Loucy (cell line): ENCODE measurements around the gene CTIF.

Experiments
- H2AFZ ChIP-seq: fragments of 200-600 bp; sonication (generic); 2 replicates; pipeline ENCODE4 v1.6.0; 2016; ENCODE audit warnings: antibody characterized with exemption, mild to moderate bottlenecking, low read length, moderate library complexity
- H3F3A ChIP-seq: fragments of 200-600 bp; 2 replicates; pipeline ENCODE4 v1.6.0; 2016; ENCODE audit warnings: antibody characterized with exemption, low read depth, mild to moderate bottlenecking
- H3K27me3 ChIP-seq: fragments of 200-600 bp; sonication (generic); 2 replicates; pipeline ENCODE4 v1.6.1; 2014; ENCODE audit warnings: low read length, mild to moderate bottlenecking; ENCODE audit not compliant: insufficient read depth, poor library complexity, severe bottlenecking
- H3K36me3 ChIP-seq: fragments of 200-600 bp; sonication (generic); 2 replicates; pipeline ENCODE4 v1.6.1; 2016; ENCODE audit warnings: low read length; ENCODE audit not compliant: insufficient read depth
- H3K4me1 ChIP-seq: fragments of 200-600 bp; sonication (generic); 2 replicates; pipeline ENCODE4 v1.5.1; 2014; ENCODE audit warnings: low read length, mild to moderate bottlenecking; ENCODE audit not compliant: insufficient read depth, poor library complexity, severe bottlenecking
- H3K4me2 ChIP-seq: fragments of 200-600 bp; sonication (generic); 2 replicates; pipeline ENCODE4 v1.6.0; 2014; ENCODE audit warnings: antibody characterized with exemption, low read length, low read depth, mild to moderate bottlenecking; ENCODE audit not compliant: poor library complexity, severe bottlenecking
- H3K4me3 ChIP-seq: fragments of 200-600 bp; sonication (generic); 2 replicates; pipeline ENCODE4 v1.5.1; 2014; ENCODE audit warnings: low read length, mild to moderate bottlenecking, mixed read lengths; ENCODE audit not compliant: poor library complexity, severe bottlenecking
- H3K79me2 ChIP-seq: fragments of 200-600 bp; sonication (generic); 2 replicates; pipeline ENCODE4 v1.6.1; 2014; ENCODE audit warnings: low read length; ENCODE audit not compliant: insufficient read depth
- H3K9ac ChIP-seq: fragments of 200-600 bp; sonication (generic); 2 replicates; pipeline ENCODE4 v1.6.0; 2014; ENCODE audit warnings: mild to moderate bottlenecking, low read depth, low read length, moderate library complexity; ENCODE audit not compliant: poor library complexity, severe bottlenecking
- H3K9me2 ChIP-seq: fragments of 200-600 bp; sonication (generic); replicated peaks from 2 replicates; pipeline ENCODE4 v1.6.1; 2016; ENCODE audit warnings: low read depth, low read length, mixed read lengths
- H3K9me3 ChIP-seq: fragments of 200-600 bp; sonication (generic); 2 replicates; pipeline ENCODE4 v1.6.1; 2014; ENCODE audit warnings: mild to moderate bottlenecking, antibody characterized with exemption, low read length, low read depth; ENCODE audit not compliant: insufficient read depth
- H4K20me1 ChIP-seq: fragments of 200-600 bp; sonication (generic); 2 replicates; pipeline ENCODE4 v1.6.0; 2014; ENCODE audit warnings: antibody characterized with exemption, low read length, mild to moderate bottlenecking; ENCODE audit not compliant: insufficient read depth, poor library complexity, severe bottlenecking
- EZH2phosphoT487 ChIP-seq: fragments of 200-600 bp; IDR thresholded peaks from 2 replicates; pipeline ENCODE4 v1.6.1; 2018; ENCODE audit warnings: antibody characterized with exemption, mild to moderate bottlenecking, moderate library complexity, borderline replicate concordance
- TF ChIP-seq, protein P1 (sequence below): fragments of 200-600 bp; sonication (generic); conservative IDR thresholded peaks from 2 replicates; pipeline ENCODE4 v1.5.1; 2014; ENCODE audit warnings: mild to moderate bottlenecking, antibody characterized with exemption, low read length

Gene CTIF

GRCh38 chr18:48674758-48675351 is 136.0 kb downstream of the CTIF start:
- no peak overlapping the region for H3K4me2 ChIP-seq
- TF ChIP-seq, protein P1, sequence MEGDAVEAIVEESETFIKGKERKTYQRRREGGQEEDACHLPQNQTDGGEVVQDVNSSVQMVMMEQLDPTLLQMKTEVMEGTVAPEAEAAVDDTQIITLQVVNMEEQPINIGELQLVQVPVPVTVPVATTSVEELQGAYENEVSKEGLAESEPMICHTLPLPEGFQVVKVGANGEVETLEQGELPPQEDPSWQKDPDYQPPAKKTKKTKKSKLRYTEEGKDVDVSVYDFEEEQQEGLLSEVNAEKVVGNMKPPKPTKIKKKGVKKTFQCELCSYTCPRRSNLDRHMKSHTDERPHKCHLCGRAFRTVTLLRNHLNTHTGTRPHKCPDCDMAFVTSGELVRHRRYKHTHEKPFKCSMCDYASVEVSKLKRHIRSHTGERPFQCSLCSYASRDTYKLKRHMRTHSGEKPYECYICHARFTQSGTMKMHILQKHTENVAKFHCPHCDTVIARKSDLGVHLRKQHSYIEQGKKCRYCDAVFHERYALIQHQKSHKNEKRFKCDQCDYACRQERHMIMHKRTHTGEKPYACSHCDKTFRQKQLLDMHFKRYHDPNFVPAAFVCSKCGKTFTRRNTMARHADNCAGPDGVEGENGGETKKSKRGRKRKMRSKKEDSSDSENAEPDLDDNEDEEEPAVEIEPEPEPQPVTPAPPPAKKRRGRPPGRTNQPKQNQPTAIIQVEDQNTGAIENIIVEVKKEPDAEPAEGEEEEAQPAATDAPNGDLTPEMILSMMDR = no peak
- no peak for TF ChIP-seq EZH2phosphoT487

GRCh38 chr18:48675352-48675761 is 136.5 kb downstream of the CTIF start:
- Histone ChIP-seq H3F3A (no peaks in the 10 kb centered on the region), H3K36me3 (peaks cover 12% of the 10 kb centered on the region; the same call in 1 of the 2 replicates), H3K79me2 (no peaks in the 10 kb centered on the region), H3K27me3 (no peaks in the 10 kb centered on the region), H3K9ac (no peak overlapping the region), H3K4me1 (peaks cover 45% of the 10 kb centered on the region), H3K4me3 (no peak overlapping the region), H3K9me3 (peaks cover 10% of the 10 kb centered on the region; the same call in 1 of the 2 replicates), H4K20me1 (no peaks in the 10 kb centered on the region), H3K9me2 (no peaks in the 10 kb centered on the region), H3K4me2 (no peak overlapping the region), H2AFZ (no peak overlapping the region)
- no peak for TF ChIP-seq EZH2phosphoT487
- TF ChIP-seq, protein P1 = peak; percentile 88

More at GRCh38 chr18:48674758-48675351, 136.0 kb downstream of the CTIF start:
- peak overlapping the region; percentile 15 for H3K9ac ChIP-seq
- H3F3A ChIP-seq = no peaks in the 10 kb centered on the region
- H4K20me1 ChIP-seq = no peaks in the 10 kb centered on the region
- no peak overlapping the region for H3K4me3 ChIP-seq
- no peak overlapping the region for H2AFZ ChIP-seq
- peaks cover 10% of the 10 kb centered on the region; the same call in 1 of the 2 replicates for H3K9me3 ChIP-seq
- H3K79me2 ChIP-seq = no peaks in the 10 kb centered on the region
- H3K27me3 ChIP-seq = no peaks in the 10 kb centered on the region
- H3K9me2 ChIP-seq = no peaks in the 10 kb centered on the region
- H3K4me1 ChIP-seq = peaks cover 43% of the 10 kb centered on the region
- H3K36me3 ChIP-seq = peaks cover 17% of the 10 kb centered on the region; the same call in 1 of the 2 replicates

GRCh38 chr18:48675912-48676311 is 137.1 kb downstream of the CTIF start:
- TF ChIP-seq EZH2phosphoT487 = no peak
- TF ChIP-seq, protein P1 = no peak

More at GRCh38 chr18:48675912-48676311, 137.1 kb downstream of the CTIF start:
- H4K20me1 ChIP-seq = no peaks in the 10 kb centered on the region
- H3K4me1 ChIP-seq = peaks cover 45% of the 10 kb centered on the region
- H3F3A ChIP-seq = no peaks in the 10 kb centered on the region
- no peak overlapping the region for H3K4me3 ChIP-seq
- no peaks in the 10 kb centered on the region for H3K27me3 ChIP-seq
- no peak overlapping the region for H3K9ac ChIP-seq
- H2AFZ ChIP-seq = no peak overlapping the region
- no peaks in the 10 kb centered on the region for H3K79me2 ChIP-seq
- H3K9me3 ChIP-seq = peaks cover 8% of the 10 kb centered on the region; the same call in 1 of the 2 replicates
- no peak overlapping the region for H3K4me2 ChIP-seq
- H3K9me2 ChIP-seq = no peaks in the 10 kb centered on the region
- peaks cover 8% of the 10 kb centered on the region; the same call in 1 of the 2 replicates for H3K36me3 ChIP-seq
